Ishikawa (cell line): ENCODE data around the gene FBXO17.

Experiments used
- CREB1 ChIP-seq: IDR thresholded peaks from 2 replicates; pipeline ENCODE4 v1.6.1; 2012; ENCODE audit warnings: low read depth
- EGR1 ChIP-seq: IDR thresholded peaks from 2 replicates; pipeline ENCODE4 v1.6.1; 2012
- FOXM1 ChIP-seq: IDR thresholded peaks from 2 replicates; pipeline ENCODE4 v1.6.1; 2012; ENCODE audit warnings: low read depth, borderline replicate concordance
- NFIC ChIP-seq: IDR thresholded peaks from 2 replicates; pipeline ENCODE4 v1.6.1; 2012
- RAD21 ChIP-seq: IDR thresholded peaks from 2 replicates; pipeline ENCODE4 v1.6.1; 2012; ENCODE audit warnings: low read depth
- TAF1 ChIP-seq: IDR thresholded peaks from 2 replicates; pipeline ENCODE4 v1.6.1; 2012; ENCODE audit warnings: low read depth, mild to moderate bottlenecking
- TEAD4 ChIP-seq: IDR thresholded peaks from 2 replicates; pipeline ENCODE4 v1.6.1; 2012
- USF1 ChIP-seq: IDR thresholded peaks from 2 replicates; pipeline ENCODE4 v1.6.1; 2012
- YY1 ChIP-seq: IDR thresholded peaks from 2 replicates; pipeline ENCODE4 v1.6.1; 2012; ENCODE audit warnings: low read depth
- TF ChIP-seq, protein P1 (sequence below): IDR thresholded peaks from 2 replicates; pipeline ENCODE4 v1.6.1; 2012; ENCODE audit warnings: low read depth, mild to moderate bottlenecking
- TF ChIP-seq, protein P2 (sequence below): IDR thresholded peaks from 2 replicates; pipeline ENCODE4 v1.6.1; 2012

- TF ChIP-seq TEAD4 (no peak), RAD21 (no peak), EGR1 (no peak), NFIC (no peak), CREB1 (no peak), TAF1 (0 out of 2 replicates have a peak, but pooled peaks have one; percentile 18), YY1 (no peak), USF1 (peak; percentile 83), FOXM1 (no peak)
- TF ChIP-seq, protein P1, sequence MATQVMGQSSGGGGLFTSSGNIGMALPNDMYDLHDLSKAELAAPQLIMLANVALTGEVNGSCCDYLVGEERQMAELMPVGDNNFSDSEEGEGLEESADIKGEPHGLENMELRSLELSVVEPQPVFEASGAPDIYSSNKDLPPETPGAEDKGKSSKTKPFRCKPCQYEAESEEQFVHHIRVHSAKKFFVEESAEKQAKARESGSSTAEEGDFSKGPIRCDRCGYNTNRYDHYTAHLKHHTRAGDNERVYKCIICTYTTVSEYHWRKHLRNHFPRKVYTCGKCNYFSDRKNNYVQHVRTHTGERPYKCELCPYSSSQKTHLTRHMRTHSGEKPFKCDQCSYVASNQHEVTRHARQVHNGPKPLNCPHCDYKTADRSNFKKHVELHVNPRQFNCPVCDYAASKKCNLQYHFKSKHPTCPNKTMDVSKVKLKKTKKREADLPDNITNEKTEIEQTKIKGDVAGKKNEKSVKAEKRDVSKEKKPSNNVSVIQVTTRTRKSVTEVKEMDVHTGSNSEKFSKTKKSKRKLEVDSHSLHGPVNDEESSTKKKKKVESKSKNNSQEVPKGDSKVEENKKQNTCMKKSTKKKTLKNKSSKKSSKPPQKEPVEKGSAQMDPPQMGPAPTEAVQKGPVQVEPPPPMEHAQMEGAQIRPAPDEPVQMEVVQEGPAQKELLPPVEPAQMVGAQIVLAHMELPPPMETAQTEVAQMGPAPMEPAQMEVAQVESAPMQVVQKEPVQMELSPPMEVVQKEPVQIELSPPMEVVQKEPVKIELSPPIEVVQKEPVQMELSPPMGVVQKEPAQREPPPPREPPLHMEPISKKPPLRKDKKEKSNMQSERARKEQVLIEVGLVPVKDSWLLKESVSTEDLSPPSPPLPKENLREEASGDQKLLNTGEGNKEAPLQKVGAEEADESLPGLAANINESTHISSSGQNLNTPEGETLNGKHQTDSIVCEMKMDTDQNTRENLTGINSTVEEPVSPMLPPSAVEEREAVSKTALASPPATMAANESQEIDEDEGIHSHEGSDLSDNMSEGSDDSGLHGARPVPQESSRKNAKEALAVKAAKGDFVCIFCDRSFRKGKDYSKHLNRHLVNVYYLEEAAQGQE, result no peak
- TF ChIP-seq, protein P2, sequence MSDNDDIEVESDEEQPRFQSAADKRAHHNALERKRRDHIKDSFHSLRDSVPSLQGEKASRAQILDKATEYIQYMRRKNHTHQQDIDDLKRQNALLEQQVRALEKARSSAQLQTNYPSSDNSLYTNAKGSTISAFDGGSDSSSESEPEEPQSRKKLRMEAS, result no peak; the same call in 1 of the 2 replicates
These were observed 75.3 kb downstream of the FBXO17 start for GRCh38 chr19:38900202-38900629.
